Measurements from ENCODE around the gene DCN. TPM values are rescaled to one million over a fixed set of nuclear protein-coding genes. Genes with fewer than 3 reads are reported as not detected.

DCN gene
- total RNA-seq, 2 experiments from 2014 or later, result not detected

DNA sequence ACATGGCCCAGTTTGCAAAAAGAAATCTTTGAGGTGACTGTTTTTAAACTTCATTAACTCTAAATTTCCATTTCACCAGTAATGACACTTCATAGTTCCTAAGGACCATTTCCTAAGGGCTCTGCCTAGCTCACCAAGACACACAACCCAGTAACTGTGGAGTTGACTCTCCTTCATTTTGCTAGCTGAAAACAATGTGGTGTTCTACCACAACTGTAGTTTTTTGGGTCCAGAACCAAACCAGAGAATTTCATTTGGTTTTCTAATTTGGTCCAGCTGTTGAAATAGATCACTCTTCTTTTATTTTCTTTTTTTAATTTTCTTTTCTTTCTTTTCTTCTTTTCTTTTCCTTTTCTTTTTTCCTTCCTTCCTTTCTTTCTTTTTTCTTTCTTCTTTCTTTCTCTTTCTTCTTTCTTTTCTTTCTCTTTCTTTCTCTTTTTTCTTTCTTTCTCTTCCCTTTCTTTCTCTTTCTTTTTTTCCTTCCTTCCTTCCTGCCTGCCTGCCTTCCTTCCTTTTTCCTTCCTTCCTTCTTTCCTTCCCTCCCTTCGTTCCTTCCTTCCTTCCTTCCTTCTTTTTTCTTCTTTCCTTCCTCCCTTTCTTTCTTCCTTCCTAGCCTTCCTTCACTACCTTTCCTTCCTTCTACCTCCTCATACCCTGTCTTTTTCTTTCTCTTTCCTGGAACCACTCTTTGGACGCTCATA is 52.8 kb downstream of the DCN start:
- no peak for DNase-seq
- POLR2A ChIA-PET, result no interaction called here
- intact Hi-C loops (cut with DNase I, micrococcal nuclease), result no loop called here
- H3K27me3 Mint-ChIP-seq, result no peaks in the 10 kb centered on the region
- no peaks in the 10 kb centered on the region for H3K36me3 Mint-ChIP-seq (ENCODE audit: low read depth)
- H3K9me3 Mint-ChIP-seq (ENCODE audit: low read depth), result no peaks in the 10 kb centered on the region
- H3K4me1 Mint-ChIP-seq, result no peaks in the 10 kb centered on the region
- no peak overlapping the region for H3K4me3 Mint-ChIP-seq
- no peak overlapping the region for H3K27ac Mint-ChIP-seq
- no peak for ATAC-seq
- CTCF ChIA-PET, result no interaction called here

GRCh38 chr12:91127751-91128150 is 54.9 kb downstream of the DCN start:
- H3K27ac Mint-ChIP-seq, result no peak overlapping the region
- ChIA-PET CTCF (no interaction called here), POLR2A (no interaction called here)
- H3K4me3 Mint-ChIP-seq, result no peak overlapping the region
- intact Hi-C loops (cut with DNase I, micrococcal nuclease), result no loop called here
- no peaks in the 10 kb centered on the region for H3K4me1 Mint-ChIP-seq
- ATAC-seq (no peak), DNase-seq (no peak)
- H3K36me3 Mint-ChIP-seq (ENCODE audit: low read depth), result no peaks in the 10 kb centered on the region
- H3K9me3 Mint-ChIP-seq (ENCODE audit: low read depth), result no peaks in the 10 kb centered on the region
- H3K27me3 Mint-ChIP-seq, result no peaks in the 10 kb centered on the region

DNA sequence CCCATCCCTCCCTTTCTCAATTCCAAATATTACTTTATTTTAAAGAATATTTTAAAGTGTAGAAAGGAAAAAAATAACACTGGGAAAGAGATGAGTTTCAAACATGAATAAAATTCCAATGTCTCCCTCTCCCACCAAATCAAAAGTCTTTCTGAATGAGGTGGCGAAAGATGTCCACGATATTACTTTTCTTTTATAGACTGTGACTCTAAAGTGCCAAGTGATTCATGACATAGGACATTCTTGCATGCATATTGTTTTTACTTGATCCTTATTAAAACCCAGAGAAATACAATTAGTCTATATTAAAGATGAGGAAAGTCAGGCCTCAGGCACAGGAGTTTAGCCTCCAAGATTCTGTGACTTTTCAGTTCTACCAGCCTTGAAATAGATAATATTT is 55.3 kb downstream of the DCN start:
- Mint-ChIP-seq H3K36me3 (ENCODE audit: low read depth) (no peaks in the 10 kb centered on the region), H3K27ac (no peak overlapping the region), H3K27me3 (no peaks in the 10 kb centered on the region), H3K4me3 (no peak overlapping the region), H3K9me3 (ENCODE audit: low read depth) (no peaks in the 10 kb centered on the region), H3K4me1 (no peaks in the 10 kb centered on the region)
- CTCF ChIA-PET, result no interaction called here
- DNase-seq (no peak), ATAC-seq (no peak)
- POLR2A ChIA-PET, result no interaction called here
- intact Hi-C loops (cut with DNase I, micrococcal nuclease), result no loop called here

GRCh38 chr12:91126516-91126915 is 56.1 kb downstream of the DCN start:
- H3K36me3 Mint-ChIP-seq (ENCODE audit: low read depth), result no peaks in the 10 kb centered on the region
- CTCF ChIA-PET, result no interaction called here
- H3K9me3 Mint-ChIP-seq (ENCODE audit: low read depth), result no peaks in the 10 kb centered on the region
- H3K4me1 Mint-ChIP-seq, result no peaks in the 10 kb centered on the region
- no peak for ATAC-seq
- POLR2A ChIA-PET, result no interaction called here
- H3K27me3 Mint-ChIP-seq, result no peaks in the 10 kb centered on the region
- no peak for DNase-seq
- no peak overlapping the region for H3K4me3 Mint-ChIP-seq
- intact Hi-C loops (cut with DNase I, micrococcal nuclease), result no loop called here
- no peak overlapping the region for H3K27ac Mint-ChIP-seq

GRCh38 chr12:91123236-91123916 is 59.2 kb downstream of the DCN start:
- Mint-ChIP-seq H3K27me3 (no peaks in the 10 kb centered on the region), H3K4me3 (no peak overlapping the region), H3K9me3 (ENCODE audit: low read depth) (no peaks in the 10 kb centered on the region), H3K27ac (no peak overlapping the region), H3K4me1 (no peaks in the 10 kb centered on the region), H3K36me3 (ENCODE audit: low read depth) (no peaks in the 10 kb centered on the region)
- intact Hi-C loops (cut with DNase I, micrococcal nuclease), result no loop called here
- ATAC-seq (no peak), DNase-seq (no peak)
- POLR2A ChIA-PET, result no interaction called here
- CTCF ChIA-PET, result interaction anchor here (1.0 to 2.7 kb wide), 2 partner anchors 13 to 14 kb away, joined by 3 to 8 read pairs; no protein-coding TSS in a partner anchor

DNA sequence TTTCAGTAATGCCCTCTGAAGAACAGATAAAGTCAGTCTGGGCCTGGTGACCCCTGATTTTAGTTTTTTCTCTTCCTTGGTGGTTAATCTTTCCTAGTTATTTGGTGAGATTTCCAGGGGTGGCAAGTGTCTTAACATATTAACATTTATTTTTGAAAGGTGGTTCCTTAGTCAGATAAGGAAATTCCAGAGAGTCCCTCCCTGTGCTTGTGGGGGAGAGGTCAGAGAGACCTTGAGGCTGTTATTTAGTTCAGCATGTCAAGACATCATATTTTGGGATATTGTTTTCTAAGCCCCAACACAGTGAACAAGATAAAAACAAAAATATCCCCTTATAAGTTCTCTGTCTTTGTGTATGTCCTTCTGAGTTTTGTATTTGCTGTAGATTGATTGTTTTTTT is 61.8 kb downstream of the DCN start:
- H3K27me3 Mint-ChIP-seq, result no peaks in the 10 kb centered on the region
- no peaks in the 10 kb centered on the region for H3K36me3 Mint-ChIP-seq (ENCODE audit: low read depth)

DNA sequence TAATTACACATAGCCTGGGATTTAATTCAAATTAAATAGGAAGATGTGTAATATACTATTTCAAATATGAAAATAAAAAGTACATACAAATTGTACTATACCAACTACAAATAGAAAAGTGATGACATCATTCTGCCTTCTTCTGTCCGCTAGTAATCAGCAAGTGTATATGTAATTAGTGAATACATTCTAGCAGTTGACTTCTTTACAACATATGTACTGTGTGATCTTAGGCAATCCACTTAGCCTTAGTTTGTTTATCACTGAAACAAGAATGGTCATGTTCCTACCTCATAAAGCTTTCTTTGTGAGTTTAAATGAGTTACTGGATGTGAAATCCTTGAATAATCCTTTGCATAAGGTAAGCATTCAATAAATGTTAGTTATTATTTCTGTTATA is 63.5 kb downstream of the DCN start:
- intact Hi-C loops (cut with DNase I, micrococcal nuclease), result no loop called here
- no peaks in the 10 kb centered on the region for H3K4me1 Mint-ChIP-seq
- no peak overlapping the region for H3K27ac Mint-ChIP-seq
- no peaks in the 10 kb centered on the region for H3K27me3 Mint-ChIP-seq
- H3K9me3 Mint-ChIP-seq (ENCODE audit: low read depth), result no peaks in the 10 kb centered on the region
- ChIA-PET CTCF (no interaction called here), POLR2A (no interaction called here)
- no peaks in the 10 kb centered on the region for H3K36me3 Mint-ChIP-seq (ENCODE audit: low read depth)
- no peak overlapping the region for H3K4me3 Mint-ChIP-seq
- ATAC-seq (no peak), DNase-seq (no peak)

More for the DNA sequence above, 61.8 kb downstream of the DCN start:
- H3K27ac Mint-ChIP-seq, result no peak overlapping the region
- intact Hi-C loops (cut with DNase I, micrococcal nuclease), result no loop called here
- H3K9me3 Mint-ChIP-seq (ENCODE audit: low read depth), result no peaks in the 10 kb centered on the region
- DNase-seq (no peak), ATAC-seq (no peak)
- H3K4me1 Mint-ChIP-seq, result no peaks in the 10 kb centered on the region
- H3K4me3 Mint-ChIP-seq, result no peak overlapping the region
- ChIA-PET POLR2A (no interaction called here), CTCF (no interaction called here)

- no peak for DNase-seq
- H3K36me3 Mint-ChIP-seq (ENCODE audit: low read depth), result no peaks in the 10 kb centered on the region
- H3K4me3 Mint-ChIP-seq, result no peak overlapping the region
- CTCF ChIA-PET, result interaction anchor here (1.2 kb wide), 1 partner anchor 213 kb away, joined by 5 read pairs; no protein-coding TSS in a partner anchor
- intact Hi-C loops (cut with DNase I, micrococcal nuclease), result no loop called here
- no peak overlapping the region for H3K27ac Mint-ChIP-seq
- ATAC-seq, result no peak
- POLR2A ChIA-PET, result no interaction called here
- no peaks in the 10 kb centered on the region for H3K9me3 Mint-ChIP-seq (ENCODE audit: low read depth)
- peaks cover 2% of the 10 kb centered on the region for H3K27me3 Mint-ChIP-seq
- no peaks in the 10 kb centered on the region for H3K4me1 Mint-ChIP-seq
Observed at GRCh38 chr12:91113621-91114020, 69.0 kb downstream of the DCN start.

DNA sequence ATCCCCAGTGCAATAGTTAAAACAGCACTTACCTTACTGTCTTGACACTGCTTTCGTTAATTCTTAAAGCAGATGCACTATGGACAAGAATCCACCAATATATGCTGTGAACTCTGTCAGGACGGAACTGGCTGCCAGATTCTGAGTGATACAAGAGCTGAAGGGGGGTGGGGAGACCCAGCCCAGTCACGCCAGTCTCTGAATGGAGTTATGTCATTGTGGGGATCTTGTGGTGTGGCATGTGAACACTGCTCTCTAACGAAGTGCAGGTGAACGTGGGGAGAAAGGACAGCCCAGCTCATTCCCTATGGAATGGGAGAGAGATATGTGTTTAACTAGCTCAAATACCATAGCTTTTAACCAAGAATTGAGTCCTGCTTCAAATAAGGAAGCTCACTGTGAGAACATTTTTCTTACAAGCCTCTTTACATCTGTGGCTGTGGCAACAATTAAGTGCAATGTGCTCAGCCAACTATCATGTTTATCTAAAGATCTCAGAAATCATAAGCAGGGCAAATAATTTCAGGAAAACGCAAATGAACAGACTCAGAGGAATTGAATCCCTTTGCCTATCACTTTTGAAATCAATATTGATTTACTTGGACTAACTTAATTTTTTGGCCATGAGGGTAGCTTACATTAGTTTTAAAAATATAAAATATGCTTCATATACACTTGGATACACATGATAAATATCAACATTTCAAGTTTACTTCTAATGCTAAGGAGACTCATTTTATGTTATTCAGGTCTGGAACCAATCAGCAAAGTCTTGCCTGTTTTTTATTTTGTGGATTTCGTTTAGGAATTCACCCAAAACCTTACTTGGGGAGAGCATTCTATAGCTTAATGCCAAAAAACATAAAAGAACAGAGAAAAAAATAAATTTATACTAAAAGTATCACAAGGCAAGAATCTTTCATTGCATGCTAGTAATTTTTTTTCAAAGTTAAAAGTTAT is 71.0 kb downstream of the DCN start, which contains the start of gene LUM:
Gene LUM, minus strand, starts transcription at position 129 of the 960 bp plus-strand sequence. CDS start 2,515 bp downstream, outside the sequence.
- no peak for DNase-seq
- Mint-ChIP-seq H3K4me1 (no peaks in the 10 kb centered on the region), H3K4me3 (no peak within 1 kb of the TSS), H3K27me3 (peaks cover 2% of the 10 kb centered on the region), H3K27ac (no peak within 1 kb of the TSS), H3K36me3 (ENCODE audit: low read depth) (no peaks in the 10 kb centered on the region), H3K9me3 (ENCODE audit: low read depth) (no peaks in the 10 kb centered on the region)
- CTCF ChIA-PET, result interaction anchor here (0.6 to 1.6 kb wide), 5 partner anchors 12 to 559 kb away, joined by 3 read pairs; no protein-coding TSS in a partner anchor
- POLR2A ChIA-PET, result no interaction called here
- ATAC-seq, result no peak
- intact Hi-C loops (cut with DNase I, micrococcal nuclease), result no loop called here

GRCh38 chr12:91110311-91110924 is 72.2 kb downstream of the DCN start:
- Mint-ChIP-seq H3K4me3 (no peak overlapping the region), H3K4me1 (no peaks in the 10 kb centered on the region), H3K36me3 (ENCODE audit: low read depth) (no peaks in the 10 kb centered on the region), H3K27ac (no peak overlapping the region), H3K9me3 (ENCODE audit: low read depth) (no peaks in the 10 kb centered on the region), H3K27me3 (peaks cover 5% of the 10 kb centered on the region)
- intact Hi-C loops (cut with DNase I, micrococcal nuclease), result no loop called here
- POLR2A ChIA-PET, result no interaction called here
- ATAC-seq (no peak), DNase-seq (no peak)
- CTCF ChIA-PET, result interaction anchor here (0.7 to 3.9 kb wide), 6 partner anchors 11 to 233 kb away, joined by 3 to 28 read pairs (median 3); no protein-coding TSS in a partner anchor

All from activated CD4-positive, alpha-beta T cell treated with anti-CD3 and anti-CD28 coated beads for 36 hours (primary cell).